BLaER1 (cell line): ENCODE measurements around the gene SDK1.
"Not testable (repeated sequence)": the region's sequence is repeated elsewhere in the genome, so short reads cannot be mapped to it uniquely, and the experiment has no call there.

Source experiments
- H3K27ac ChIP-seq: shearing (Covaris generic); formaldehyde crosslinking; 2 replicates; pipeline ENCODE4 v1.8.1; 2022
- H3K27me3 ChIP-seq: shearing (Covaris generic); formaldehyde crosslinking; 2 replicates; pipeline ENCODE4 v1.8.1; 2022
- H3K36me3 ChIP-seq: shearing (Covaris generic); formaldehyde crosslinking; 2 replicates; pipeline ENCODE4 v1.8.1; 2022
- H3K4me1 ChIP-seq: shearing (Covaris generic); formaldehyde crosslinking; 2 replicates; pipeline ENCODE4 v1.8.1; 2022
- H3K4me2 ChIP-seq: shearing (Covaris generic); formaldehyde crosslinking; 2 replicates; pipeline ENCODE4 v1.8.1; 2022
- H3K4me3 ChIP-seq: shearing (Covaris generic); formaldehyde crosslinking; 2 replicates; pipeline ENCODE4 v1.8.1; 2022
- H3K9ac ChIP-seq: shearing (Covaris generic); formaldehyde crosslinking; 2 replicates; pipeline ENCODE4 v1.8.1; 2022
- H3K9me3 ChIP-seq: shearing (Covaris generic); formaldehyde crosslinking; 2 replicates; pipeline ENCODE4 v1.8.1; 2022
- H4K20me1 ChIP-seq: shearing (Covaris generic); formaldehyde crosslinking; 2 replicates; pipeline ENCODE4 v1.8.1; 2022
- Cebpa-rat ChIP-seq: shearing (Covaris generic); IDR thresholded peaks from 2 replicates; pipeline ENCODE4 v1.8.1; 2022

SDK1 gene

GRCh38 chr7:3691478-3692158 lies 390.6 kb downstream of the SDK1 start:
- Histone ChIP-seq H3K9ac (no peak overlapping the region), H3K4me1 (no peaks in the 10 kb centered on the region), H3K4me2 (no peak overlapping the region), H3K4me3 (no peak overlapping the region), H3K27ac (no peak overlapping the region), H4K20me1 (no peaks in the 10 kb centered on the region), H3K27me3 (no peaks in the 10 kb centered on the region), H3K9me3 (no peaks in the 10 kb centered on the region), H3K36me3 (no peaks in the 10 kb centered on the region)
- TF ChIP-seq Cebpa-rat: no peak

GRCh38 chr7:3695602-3696001 lies 394.6 kb downstream of the SDK1 start:
- Histone ChIP-seq H3K4me3 (no peak overlapping the region), H3K27ac (no peak overlapping the region), H3K27me3 (no peaks in the 10 kb centered on the region), H3K4me2 (no peak overlapping the region), H4K20me1 (no peaks in the 10 kb centered on the region), H3K4me1 (no peaks in the 10 kb centered on the region), H3K36me3 (no peaks in the 10 kb centered on the region), H3K9me3 (no peaks in the 10 kb centered on the region), H3K9ac (no peak overlapping the region)
- TF ChIP-seq Cebpa-rat: no peak

- H3K9me3 ChIP-seq: no peaks in the 10 kb centered on the region
- no peak overlapping the region for H3K9ac ChIP-seq
- no peak overlapping the region for H3K27ac ChIP-seq
- H3K4me3 ChIP-seq: no peak overlapping the region
- TF ChIP-seq Cebpa-rat: no peak
- H3K36me3 ChIP-seq: no peaks in the 10 kb centered on the region
- H3K4me1 ChIP-seq: no peaks in the 10 kb centered on the region
- no peak overlapping the region for H3K4me2 ChIP-seq
- H4K20me1 ChIP-seq: no peaks in the 10 kb centered on the region
- H3K27me3 ChIP-seq: no peaks in the 10 kb centered on the region
Measured at GRCh38 chr7:3696113-3696512, 395.1 kb downstream of the SDK1 start.

- Histone ChIP-seq H3K9me3 (no peaks in the 10 kb centered on the region), H3K27me3 (no peaks in the 10 kb centered on the region), H3K4me3 (no peak overlapping the region), H4K20me1 (no peaks in the 10 kb centered on the region), H3K9ac (no peak overlapping the region), H3K27ac (no peak overlapping the region), H3K4me1 (no peaks in the 10 kb centered on the region), H3K4me2 (no peak overlapping the region), H3K36me3 (no peaks in the 10 kb centered on the region)
- TF ChIP-seq Cebpa-rat: no peak
Measured at GRCh38 chr7:3697472-3697871, 396.4 kb downstream of the SDK1 start.

- no peak for TF ChIP-seq Cebpa-rat
- Histone ChIP-seq H3K9ac (no peak overlapping the region), H3K9me3 (peaks cover 4% of the 10 kb centered on the region; the same call in 1 of the 2 replicates), H3K27ac (no peak overlapping the region), H3K4me1 (no peaks in the 10 kb centered on the region), H3K36me3 (no peaks in the 10 kb centered on the region), H3K4me3 (no peak overlapping the region), H3K4me2 (no peak overlapping the region), H3K27me3 (no peaks in the 10 kb centered on the region), H4K20me1 (no peaks in the 10 kb centered on the region)
Measured at GRCh38 chr7:3705258-3705657, 404.2 kb downstream of the SDK1 start.

- not testable (repeated sequence) for H3K36me3 ChIP-seq, H3K4me3 ChIP-seq, H3K4me1 ChIP-seq, H3K27ac ChIP-seq, H3K9me3 ChIP-seq, H3K4me2 ChIP-seq, H4K20me1 ChIP-seq, H3K9ac ChIP-seq, H3K27me3 ChIP-seq
Measured at GRCh38 chr7:3706091-3706490, 405.0 kb downstream of the SDK1 start.

- Histone ChIP-seq H3K9ac (no peak overlapping the region), H3K27me3 (no peaks in the 10 kb centered on the region), H4K20me1 (no peaks in the 10 kb centered on the region), H3K4me2 (no peak overlapping the region), H3K36me3 (no peaks in the 10 kb centered on the region), H3K9me3 (no peaks in the 10 kb centered on the region; the same call in 1 of the 2 replicates), H3K27ac (no peak overlapping the region), H3K4me1 (peaks cover 3% of the 10 kb centered on the region; the same call in 1 of the 2 replicates), H3K4me3 (no peak overlapping the region)
- no peak for TF ChIP-seq Cebpa-rat
Measured at GRCh38 chr7:3710122-3710521, 409.1 kb downstream of the SDK1 start.

- Histone ChIP-seq H3K4me2 (no peak overlapping the region), H3K4me3 (no peak overlapping the region), H3K9ac (no peak overlapping the region), H3K9me3 (no peaks in the 10 kb centered on the region; the same call in 1 of the 2 replicates), H4K20me1 (no peaks in the 10 kb centered on the region), H3K27me3 (no peaks in the 10 kb centered on the region), H3K4me1 (peaks cover 3% of the 10 kb centered on the region; the same call in 1 of the 2 replicates), H3K27ac (no peak overlapping the region), H3K36me3 (no peaks in the 10 kb centered on the region)
- no peak for TF ChIP-seq Cebpa-rat
Measured at GRCh38 chr7:3710531-3710930, 409.5 kb downstream of the SDK1 start.

- H3K27ac ChIP-seq: no peak overlapping the region
- no peak overlapping the region for H3K4me2 ChIP-seq
- no peak for TF ChIP-seq Cebpa-rat
- no peaks in the 10 kb centered on the region for H4K20me1 ChIP-seq
- H3K9me3 ChIP-seq: no peaks in the 10 kb centered on the region
- H3K4me1 ChIP-seq: peaks cover 3% of the 10 kb centered on the region; the same call in 1 of the 2 replicates
- H3K27me3 ChIP-seq: no peaks in the 10 kb centered on the region
- H3K9ac ChIP-seq: no peak overlapping the region
- no peak overlapping the region for H3K4me3 ChIP-seq
- no peaks in the 10 kb centered on the region for H3K36me3 ChIP-seq
Measured at GRCh38 chr7:3712841-3713240, 411.8 kb downstream of the SDK1 start.

GRCh38 chr7:3721422-3721821 lies 420.4 kb downstream of the SDK1 start:
- TF ChIP-seq Cebpa-rat: no peak
- Histone ChIP-seq H3K4me1 (peaks cover 5% of the 10 kb centered on the region; the same call in 1 of the 2 replicates), H3K36me3 (no peaks in the 10 kb centered on the region), H3K27me3 (no peaks in the 10 kb centered on the region), H4K20me1 (no peaks in the 10 kb centered on the region), H3K9me3 (no peaks in the 10 kb centered on the region), H3K27ac (no peak overlapping the region), H3K4me3 (no peak overlapping the region), H3K9ac (no peak overlapping the region), H3K4me2 (no peak overlapping the region)
